Fibroblast of the conjunctiva (primary cell): ENCODE measurements around the gene NRP1.
A peak's percentile ranks its signal among the peaks of the same experiment; 100 is the strongest.
"Not testable (repeated sequence)": the region's sequence is repeated elsewhere in the genome, so short reads cannot be mapped to it uniquely, and the experiment has no call there.

Source experiments
- DNase-seq: peaks from one replicate; pipeline ENCODE4 v3.0.0-alpha.2; 2010; ENCODE audit warnings: low read depth

NRP1 gene

DNA sequence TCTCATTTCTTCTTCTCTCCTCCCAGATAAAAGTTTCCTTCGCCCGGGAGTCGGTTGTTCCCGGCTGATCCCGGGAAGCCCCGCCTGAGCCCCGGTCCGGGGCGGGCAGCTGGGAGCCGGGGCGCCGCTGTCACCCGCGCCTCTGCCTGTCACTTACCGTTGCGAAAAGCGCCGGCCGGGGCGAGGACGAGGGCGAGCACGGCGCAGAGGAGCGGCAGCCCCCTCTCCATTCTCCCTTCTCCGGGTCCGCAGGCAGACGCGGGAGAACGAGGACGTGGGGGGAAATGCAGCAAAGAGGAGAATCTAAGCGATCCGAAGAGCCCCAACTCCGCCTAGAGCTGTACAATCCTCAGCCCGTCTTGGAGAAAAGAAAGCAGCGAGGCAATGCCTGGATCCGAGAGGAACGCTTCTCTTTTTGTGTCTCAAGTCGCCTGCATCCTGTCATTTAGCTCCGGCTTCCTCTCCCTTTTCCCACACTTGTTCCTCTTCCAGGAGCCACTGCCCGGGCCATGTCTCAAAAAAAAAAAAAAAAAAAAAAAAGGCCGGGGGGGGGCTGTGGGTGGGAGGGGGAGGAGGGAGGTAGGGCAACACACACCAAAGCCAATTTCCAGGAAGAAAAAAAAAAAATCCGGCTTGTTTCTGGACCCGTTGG is at the start of gene NRP1:
TSS of gene NRP1 (minus strand) at position 515 of the 652 bp plus-strand sequence. CDS start at position 230, 285 bp downstream.
- DNase-seq, result no peak

DNA sequence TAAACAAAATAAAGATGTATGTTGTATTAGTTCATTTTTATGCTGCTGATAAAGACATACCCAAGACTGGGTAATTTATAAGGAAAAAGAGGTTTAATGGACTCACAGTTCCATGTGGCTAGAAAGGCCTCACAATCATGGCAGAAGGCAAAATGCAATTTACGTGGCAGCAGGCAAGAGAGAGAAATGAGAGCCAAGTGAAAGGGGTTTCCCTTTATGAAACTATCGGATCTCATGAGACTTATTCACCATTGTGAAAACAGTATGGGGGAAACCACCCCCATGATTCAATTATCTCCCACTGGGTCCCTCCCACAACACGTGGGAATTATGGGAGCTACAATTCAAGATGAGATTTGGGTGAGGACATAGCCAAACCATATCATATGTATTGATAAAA is 49.7 kb upstream of the NRP1 start:
- DNase-seq, result not testable (repeated sequence)

DNA sequence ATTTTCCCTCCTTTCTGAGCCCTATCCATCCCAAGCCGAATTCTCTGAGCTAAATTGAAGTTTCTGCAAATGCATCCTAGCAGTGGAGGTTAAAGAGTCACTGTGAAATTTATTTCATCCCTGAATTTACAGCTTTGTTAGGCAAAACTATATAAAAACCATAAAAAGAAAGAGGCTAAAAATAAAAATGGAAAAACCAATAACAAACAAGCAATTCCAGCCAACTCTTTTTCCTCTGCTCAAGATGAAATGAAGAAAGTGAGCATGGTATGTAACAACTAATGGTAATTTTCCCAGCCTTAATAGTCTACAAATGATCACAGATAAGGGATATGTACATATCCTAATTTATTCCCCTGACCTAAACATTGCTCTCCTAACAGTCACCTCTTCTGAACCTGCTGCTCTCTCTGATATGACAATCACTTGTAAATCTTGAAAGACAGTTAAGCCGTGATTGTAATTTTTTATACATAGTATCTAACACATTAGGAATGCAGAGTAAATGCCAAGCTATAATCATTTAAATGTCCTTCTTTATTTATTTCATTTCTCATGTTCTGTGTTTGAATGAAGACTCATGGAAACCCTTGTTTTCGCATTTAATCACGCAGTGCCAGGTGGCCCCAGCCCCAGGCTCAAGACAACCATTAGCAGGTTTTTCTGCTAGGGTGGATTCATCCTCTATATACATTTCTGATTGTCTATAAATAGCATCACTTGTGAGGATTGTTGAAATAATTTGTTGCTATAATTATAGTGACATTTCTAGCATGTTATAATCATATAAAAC is 48.6 kb upstream of the NRP1 start:
- DNase-seq, result no peak

DNA sequence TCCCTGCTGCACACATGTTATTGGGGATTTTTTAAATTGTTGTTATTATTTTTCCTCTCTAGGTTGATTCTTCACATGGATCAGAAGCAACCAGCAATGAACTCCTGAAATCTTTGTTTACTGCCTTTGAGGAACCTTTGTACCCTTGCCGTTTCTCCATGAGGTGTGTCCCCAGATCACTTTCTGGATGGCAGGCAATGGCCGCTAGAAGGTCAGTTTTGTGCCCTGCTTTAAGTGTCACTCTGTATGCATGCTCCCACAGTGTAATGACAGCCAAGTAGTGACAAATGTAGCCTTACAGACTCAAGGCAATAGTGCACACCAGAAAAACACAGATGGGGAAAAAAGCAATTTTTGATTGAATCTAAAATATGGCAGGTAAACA is 47.7 kb upstream of the NRP1 start:
- no peak for DNase-seq

DNA sequence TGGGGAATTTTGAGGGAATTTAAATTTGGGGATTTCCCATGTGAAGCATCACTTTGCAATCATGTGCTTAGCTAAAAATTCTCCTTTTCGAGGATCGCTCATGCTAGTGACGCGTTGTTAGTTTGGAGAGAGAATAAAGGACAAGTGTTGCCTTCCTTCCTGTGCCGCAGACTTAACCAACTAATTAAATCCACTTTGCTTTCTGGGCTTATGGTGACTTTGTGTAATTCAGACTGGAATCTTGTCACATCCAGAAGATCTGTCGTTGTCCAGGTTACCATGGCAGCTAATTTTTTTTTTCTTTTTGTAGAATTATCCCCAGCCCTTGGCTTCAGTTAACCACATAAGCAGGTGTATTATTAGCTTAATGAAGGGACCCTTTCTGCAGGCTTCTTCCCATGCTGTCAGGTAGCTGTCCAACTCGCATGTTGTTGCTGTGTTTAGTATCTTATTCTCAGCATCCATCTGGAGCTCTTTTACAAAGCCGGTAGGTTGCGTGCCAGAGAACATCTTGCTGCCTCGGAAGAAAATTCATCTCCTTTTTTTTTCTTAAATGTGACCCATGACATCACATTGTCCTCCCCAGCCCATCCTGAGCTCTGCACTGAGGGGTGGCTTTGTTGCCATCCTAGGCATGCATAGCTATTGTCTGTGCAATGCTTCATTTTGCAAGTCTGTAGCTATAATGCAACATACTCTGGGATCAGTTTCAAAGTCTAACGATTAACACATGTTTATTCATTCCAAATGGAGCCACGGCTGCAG is 47.2 kb upstream of the NRP1 start:
- peak; percentile 94 for DNase-seq

DNA sequence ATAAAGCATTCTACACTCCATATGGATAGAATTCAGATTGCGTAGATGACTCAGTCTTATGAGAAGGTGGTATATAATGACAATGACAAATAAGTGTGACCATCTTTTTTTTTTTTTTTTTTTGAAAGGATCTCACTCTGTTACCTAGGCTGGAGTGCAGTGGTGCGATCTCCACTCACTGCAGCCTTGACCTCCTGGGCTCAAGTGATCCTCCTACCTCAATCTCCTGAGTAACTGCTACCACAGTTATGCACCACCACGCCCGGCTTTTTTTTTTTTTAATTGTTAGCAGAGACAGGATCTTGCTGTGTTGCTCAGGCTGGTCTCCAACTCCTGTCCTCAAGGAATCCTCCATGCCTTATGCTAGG is 43.2 kb upstream of the NRP1 start:
- peak; percentile 29 for DNase-seq

DNA sequence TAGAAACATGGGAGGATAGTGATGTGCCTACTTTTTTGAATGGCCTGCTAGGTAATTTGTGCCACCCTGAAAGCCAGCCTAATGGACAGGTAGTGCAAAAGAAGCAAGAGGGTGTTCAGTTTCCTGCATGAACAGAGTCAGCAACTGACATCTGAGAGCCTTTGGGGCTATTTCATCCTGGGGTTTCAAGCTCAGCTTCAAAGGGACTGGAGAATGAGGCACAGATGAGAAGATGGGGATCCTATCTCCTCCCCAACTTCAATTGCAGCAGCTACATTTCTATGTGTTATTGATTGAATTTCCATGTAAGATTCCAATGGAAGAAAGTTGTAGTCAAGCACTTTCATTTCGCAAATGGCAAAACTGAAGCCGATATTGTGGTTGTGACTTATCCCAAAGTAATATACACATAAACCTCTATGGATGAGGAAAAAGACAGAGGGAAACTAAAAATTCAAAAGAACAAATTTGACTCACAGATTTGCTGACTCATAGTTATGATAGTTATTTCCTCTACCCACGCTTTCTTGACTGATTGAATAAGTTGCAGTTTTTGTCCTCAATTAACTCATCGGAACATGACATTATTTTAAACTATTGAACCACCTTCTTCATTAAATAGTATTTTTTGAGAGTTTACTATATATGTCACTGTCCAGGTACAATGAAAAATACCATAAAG is 42.6 kb upstream of the NRP1 start:
- peak; percentile 45 for DNase-seq

DNA sequence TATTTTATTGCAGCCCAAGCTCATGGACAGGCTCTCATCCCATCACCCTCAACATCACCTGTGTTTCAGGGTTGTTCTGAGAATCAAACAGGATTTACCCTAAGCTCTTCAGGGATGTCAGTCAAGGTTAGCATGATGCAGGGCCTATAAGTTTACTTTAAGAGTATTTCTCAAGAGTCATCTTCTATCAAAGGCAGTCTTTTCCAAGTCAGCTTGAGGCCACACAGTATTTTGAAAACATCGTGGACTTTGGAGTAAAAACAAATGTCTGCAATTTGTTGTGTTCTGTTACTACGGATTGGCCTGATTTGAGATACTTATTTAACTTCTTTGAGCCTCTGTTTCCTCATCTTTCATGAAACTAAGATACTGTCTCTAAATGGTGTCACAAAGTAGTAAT is 42.0 kb upstream of the NRP1 start:
- no peak for DNase-seq

DNA sequence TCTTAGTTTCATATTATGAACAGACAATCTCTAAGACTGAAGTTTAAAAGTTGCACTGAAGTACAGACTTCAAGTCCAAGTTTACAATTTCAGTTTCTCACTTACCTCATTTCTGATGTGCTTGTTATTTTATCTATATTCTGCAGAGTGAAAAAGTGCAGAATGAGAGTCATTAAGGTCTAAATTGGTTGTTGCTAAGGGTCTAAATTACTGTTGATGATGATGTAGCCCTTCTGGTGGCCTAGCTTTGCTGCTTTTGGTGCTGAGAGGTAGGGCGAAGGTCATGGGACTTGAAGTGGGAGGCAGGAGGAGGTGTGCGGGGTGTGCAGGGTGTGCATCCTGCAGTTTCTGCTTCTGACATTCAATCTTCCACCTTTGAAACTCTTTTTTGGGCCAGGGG is 38.8 kb upstream of the NRP1 start:
- DNase-seq, result no peak

DNA sequence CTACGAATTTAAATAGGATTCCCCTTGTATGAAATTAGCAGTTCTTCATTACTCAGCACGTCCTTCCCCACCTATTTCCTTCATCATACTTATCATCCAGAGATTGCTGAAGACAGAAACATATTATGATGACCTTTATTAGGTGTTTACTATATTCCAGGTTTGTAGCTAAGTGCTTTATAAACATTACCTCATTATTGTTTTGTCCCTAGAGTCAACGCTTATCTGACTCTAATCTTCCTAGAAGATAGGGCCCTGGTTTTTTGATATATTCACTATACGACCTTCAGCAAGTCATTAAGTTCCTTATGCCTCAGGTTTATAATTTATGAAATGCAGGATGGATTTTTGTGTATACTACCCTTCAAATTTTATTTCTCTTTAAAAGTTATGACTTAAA is 36.8 kb upstream of the NRP1 start:
- DNase-seq, result no peak

DNA sequence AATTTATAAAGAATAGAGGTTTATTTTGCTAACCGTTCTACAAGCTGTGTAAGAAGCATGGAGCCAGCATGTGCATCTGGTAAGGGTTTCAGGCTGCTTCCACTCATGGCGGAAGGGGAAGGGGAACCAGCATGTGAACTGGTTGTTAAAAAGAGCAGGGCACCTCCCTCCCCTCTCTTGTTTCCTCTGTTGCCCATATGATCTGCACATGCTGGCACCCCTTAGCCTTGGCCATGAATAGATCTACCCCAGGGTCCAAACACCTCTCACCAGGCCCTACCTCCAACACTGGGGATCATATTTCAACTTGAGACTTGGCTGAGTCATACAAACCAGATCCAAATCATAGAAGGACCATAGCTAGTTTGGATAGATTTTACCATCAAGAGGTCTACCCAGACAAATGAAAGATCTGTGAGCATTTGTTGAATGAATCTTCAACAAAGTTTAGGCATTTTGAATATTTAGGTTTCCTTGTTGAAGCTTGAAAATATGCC is 36.0 kb upstream of the NRP1 start:
- DNase-seq, result no peak

DNA sequence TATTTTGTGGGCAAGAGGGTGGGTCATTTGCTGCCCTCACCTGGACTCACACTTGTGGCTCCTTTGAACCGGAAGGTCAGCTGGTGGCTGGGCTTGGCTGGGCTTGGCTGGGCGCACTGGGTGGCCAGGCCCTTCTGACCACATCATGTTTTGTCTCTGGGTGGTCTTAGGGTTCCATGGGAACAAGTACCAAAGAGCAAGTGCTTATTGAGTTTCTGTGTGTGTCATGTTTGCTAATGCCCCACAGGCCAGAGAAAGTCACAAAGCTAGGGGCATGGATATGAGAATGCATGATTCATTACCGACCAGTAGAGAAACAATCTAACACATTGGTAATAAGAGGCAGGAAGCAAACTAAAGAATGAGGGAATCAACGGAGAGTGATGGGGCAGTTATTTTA is 33.6 kb upstream of the NRP1 start:
- no peak for DNase-seq

DNA sequence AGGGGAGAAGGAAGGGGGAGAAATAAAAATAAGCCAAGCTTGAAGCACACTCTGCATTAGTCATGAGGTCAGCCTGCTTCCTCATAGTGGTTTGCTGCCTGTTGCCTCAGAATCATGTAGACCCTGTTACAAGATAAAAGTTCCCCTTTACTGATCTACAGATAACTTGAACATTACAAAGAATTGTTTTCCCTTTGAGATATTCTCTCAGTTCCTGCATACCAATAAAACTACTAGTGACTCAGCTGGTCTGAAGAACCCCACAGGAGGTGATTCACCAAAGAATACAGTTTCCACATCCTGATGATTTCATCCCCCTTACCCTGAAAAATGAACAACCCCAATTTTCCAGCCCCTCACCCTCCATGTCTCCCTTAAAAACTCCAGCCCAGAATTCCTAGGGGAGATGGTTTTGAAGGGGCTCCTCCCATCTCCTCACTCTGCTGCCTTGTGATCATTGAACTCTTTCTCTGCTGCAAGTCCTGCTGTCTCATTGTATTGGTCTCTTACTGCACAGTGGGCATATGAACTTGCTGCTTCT is 31.5 kb upstream of the NRP1 start:
- peak; percentile 91 for DNase-seq

DNA sequence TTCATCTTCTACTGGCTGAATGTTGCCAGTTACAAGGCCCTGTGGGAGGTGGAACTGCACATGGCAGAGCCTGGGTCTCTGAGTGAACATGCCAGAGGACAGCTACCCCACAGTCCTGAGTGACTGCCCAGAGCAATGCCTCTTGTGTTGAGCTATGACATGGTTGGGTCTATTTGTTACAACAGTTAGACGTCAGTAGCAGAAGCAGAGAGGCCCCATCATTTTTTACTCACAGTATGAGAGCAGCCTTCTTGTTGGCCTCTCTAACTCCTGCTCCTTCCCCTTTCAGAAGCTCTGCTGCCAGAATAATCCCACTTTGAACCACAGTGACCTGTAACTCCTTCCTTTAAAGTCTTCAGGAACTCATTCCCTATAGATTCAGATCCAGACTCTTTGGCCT is 30.8 kb upstream of the NRP1 start:
- DNase-seq, result no peak

DNA sequence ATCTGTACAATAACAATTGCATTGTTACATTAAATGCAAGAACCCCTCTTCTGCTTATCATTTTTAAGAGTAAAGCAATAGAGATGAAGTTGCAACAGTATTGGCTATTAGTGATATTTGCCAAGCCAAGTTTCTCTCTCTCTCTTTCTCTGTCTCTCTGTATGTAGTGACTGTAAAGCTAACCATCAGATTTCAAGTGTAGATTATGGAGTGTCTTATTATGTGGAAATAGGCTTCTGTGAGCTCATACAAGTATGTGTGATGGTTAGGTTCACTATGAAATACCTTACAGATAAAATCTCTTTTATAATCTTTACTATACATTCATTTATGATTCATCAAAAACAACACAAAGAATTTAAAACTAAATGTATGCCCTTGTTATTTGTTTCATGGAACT is 28.6 kb upstream of the NRP1 start:
- no peak for DNase-seq

DNA sequence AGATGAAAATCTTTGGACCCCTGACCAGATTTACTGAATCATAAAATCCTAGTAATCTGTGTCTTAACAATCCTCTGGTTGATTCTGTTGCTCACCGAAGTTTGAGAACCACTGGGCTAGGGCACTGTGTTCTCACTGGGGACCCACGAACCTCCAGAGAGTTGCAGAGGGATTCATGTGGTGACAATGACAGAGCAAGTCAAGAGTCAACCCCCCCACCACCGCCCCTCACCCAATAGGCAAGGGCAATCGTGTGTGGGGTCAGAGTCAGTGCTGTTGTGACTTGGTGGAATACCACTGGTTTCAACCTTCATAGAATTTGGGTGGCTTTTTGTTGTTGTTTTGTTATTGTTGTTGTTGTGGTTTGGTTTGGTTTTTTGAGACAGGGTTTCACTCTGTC is 23.5 kb upstream of the NRP1 start:
- no peak for DNase-seq

DNA sequence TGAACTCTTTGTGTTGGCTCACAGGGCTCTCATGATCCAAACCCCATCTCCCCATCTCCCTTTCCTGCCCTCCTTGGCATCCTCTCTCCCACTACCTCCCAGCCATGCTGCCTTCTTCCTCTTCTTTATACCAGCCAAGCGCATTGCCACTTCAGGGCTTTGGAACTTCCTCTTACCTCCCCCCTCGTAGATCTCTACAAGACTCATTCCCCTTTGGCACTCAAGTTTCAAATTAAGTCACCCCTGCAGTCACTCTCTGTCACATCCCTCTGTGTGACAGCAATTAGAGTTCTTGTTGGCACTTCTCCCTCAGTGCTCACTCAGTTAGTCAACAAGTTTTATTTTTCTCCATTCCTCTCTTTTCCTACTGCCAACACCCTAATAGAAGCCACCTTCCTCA is 20.8 kb upstream of the NRP1 start:
- no peak for DNase-seq

DNA sequence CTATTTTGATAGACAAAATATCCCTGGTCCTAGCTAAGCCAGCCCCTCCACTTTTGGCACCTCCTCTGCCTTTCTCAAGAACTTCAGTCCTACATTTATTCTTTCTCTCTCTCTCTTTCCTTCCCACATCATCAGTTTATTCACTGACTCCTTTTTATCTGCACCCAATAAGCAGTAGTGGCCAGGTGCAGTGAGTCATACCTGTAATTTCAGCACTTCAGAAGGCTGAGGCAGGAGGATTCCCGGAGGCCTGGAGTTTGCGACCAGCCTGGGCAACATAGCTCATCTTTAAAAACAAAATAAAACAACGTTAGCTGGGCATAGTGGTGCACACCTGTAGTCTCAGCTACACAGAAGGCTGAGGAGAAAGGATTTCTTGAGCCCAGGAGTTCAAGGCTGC is 19.4 kb upstream of the NRP1 start:
- DNase-seq, result no peak

DNA sequence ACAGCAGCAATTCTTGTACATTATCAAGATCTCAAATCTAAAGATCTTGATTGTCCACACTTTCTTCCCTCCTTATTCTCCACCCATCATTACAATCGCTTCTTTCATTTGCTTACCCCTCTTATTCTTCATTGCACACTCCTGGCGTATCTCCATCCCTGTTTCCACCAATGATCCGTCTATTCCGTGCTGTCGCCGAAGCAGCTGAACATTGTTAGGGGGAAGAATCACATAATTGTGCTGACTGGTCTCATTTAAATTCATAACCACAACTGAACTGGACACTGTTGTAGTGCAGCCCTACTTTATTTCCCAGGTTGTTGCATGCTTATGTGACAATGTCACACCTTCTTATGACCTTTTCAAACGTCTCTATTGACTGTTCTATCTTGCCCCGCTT is 18.9 kb upstream of the NRP1 start:
- no peak for DNase-seq

DNA sequence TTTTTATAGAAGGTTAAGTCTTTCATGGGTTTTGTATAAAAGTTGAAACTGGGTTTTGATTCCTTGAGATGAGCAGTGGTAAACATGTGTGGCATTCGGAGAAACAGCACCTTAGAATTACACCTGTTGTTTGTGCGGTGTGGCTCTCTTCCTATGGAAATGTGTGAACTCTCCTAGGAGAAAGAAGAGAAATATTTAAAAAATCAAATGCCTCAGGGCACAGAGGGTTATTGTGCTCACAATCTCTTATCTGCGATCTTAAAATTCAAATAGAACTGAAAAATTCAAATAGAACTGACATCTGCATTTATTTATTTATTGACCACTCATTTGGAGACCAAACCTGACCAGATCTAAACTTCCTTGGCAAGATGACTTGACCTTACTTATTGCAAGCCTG is 18.1 kb upstream of the NRP1 start:
- DNase-seq, result no peak

DNA sequence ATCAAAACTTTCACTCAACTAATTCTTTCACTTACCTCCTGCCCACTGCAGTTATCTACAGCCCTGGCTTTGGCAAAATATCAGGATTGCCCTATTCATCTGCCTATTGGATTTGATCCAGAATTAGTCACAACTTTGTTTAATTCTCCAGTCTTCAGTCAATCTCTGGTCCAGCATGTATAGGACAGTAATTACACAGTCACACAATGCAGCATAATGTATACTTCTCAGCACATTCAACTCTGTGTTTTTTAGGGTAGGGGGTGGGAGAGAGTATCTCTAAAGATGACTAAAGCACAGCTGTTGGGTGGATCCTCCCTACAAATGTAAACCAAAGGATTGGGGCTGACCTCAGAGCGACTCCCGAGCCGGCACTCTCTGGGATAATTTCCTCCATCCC is 17.7 kb upstream of the NRP1 start:
- no peak for DNase-seq

DNA sequence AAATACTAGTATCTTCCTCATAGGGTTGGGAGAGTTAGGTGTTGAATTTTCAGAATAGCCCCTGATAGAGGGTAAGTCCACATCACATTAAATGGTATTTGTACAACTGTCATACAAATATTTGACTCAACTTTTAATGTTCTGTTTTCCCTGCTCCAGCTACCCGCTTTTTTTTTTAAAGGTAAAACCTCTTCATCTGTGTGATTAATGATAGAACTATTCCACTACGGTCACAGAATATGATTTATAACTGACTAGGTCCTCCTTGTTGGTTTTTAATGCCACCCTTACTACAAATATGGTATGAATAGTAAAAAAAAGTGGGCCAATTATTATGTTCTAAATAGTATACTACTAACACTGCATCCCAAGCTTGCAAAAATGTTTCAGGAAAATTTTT is 15.6 kb upstream of the NRP1 start:
- no peak for DNase-seq
